Erythroblast (primary cell): ENCODE measurements around the gene TRPC1.

Experiments used
- GATA1 ChIP-seq: IDR thresholded peaks from 2 replicates; pipeline ENCODE4 v1.6.1; 2011; ENCODE audit warnings: low read depth, mild to moderate bottlenecking, control low read depth, low read length, moderate library complexity
- POLR2A ChIP-seq: IDR thresholded peaks from 2 replicates; pipeline ENCODE4 v1.6.1; 2011; ENCODE audit warnings: mild to moderate bottlenecking, low read length

DNA sequence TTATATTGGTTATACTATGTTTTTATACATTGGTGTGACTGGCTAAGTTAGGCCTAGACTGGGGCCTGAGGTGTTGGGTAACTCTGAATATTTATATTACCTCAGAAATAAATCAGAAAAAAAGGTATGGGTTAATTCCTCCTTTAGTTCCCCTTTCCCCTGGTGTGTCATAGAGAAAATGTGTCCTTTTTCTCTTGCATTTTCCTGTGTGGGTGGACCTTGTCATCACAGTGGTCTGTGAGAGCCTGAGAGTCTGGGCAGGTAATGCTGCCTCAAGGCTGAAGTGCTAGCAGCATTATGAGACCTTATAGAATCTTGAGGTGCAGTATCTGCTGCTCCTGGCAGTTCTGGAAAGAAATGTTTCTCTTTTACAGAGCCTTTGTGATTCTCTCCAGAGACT lies 95.3 kb downstream of the TRPC1 start:
- TF ChIP-seq POLR2A (no peak), GATA1 (no peak)
